ENCODE data around the gene LILRA6.

The LILRA6 gene

DNA sequence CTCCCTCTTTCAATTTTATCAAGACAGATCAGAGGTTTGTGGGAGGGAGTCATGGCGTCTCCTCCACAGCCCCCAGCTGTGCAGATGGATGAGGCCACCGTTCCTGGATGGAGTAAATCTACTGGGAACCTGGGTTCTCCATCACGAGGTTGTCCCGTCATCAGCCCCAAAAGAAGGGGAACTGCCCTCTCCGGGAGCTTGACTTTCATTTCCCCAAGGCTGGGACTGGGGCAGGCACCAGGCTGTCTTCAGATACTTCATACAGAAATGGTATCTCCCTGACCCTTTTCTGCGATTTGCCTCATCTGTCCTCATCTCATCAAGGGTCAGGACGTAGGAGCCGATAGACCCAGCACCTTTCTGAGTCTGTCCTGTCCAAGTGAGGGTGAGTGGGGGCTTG, 28.5 kb upstream of the LILRA6 start:
- Histone ChIP-seq H2AFZ (ENCODE audit: low read depth, low read length) (no peak overlapping the region), H3K27ac (ENCODE audit: low read length) (no peak overlapping the region), H3K4me3 (ENCODE audit: low read length) (peak overlapping the region; percentile 2; the same call in 1 of the 2 replicates), H4K20me1 (ENCODE audit: insufficient read depth, low read length) (no peaks in the 10 kb centered on the region), H3K27me3 (ENCODE audit: low read depth, low read length) (peaks cover 41% of the 10 kb centered on the region), H3K36me3 (replicated peaks; ENCODE audit: low read depth, low read length) (no peaks in the 10 kb centered on the region), H3K9me3 (ENCODE audit: insufficient read depth, low read length) (no peaks in the 10 kb centered on the region), H3K4me2 (ENCODE audit: low read length) (peak overlapping the region; percentile 22), H3K9ac (ENCODE audit: low read length) (no peak overlapping the region), H3K79me2 (ENCODE audit: low read length) (no peaks in the 10 kb centered on the region), H3K4me1 (ENCODE audit: low read length) (peaks cover 12% of the 10 kb centered on the region)
- TF ChIP-seq EZH2phosphoT487 (IDR thresholded peaks at IDR 0.05; ENCODE audit: low read depth), result no peak
- TF ChIP-seq, protein P1, sequence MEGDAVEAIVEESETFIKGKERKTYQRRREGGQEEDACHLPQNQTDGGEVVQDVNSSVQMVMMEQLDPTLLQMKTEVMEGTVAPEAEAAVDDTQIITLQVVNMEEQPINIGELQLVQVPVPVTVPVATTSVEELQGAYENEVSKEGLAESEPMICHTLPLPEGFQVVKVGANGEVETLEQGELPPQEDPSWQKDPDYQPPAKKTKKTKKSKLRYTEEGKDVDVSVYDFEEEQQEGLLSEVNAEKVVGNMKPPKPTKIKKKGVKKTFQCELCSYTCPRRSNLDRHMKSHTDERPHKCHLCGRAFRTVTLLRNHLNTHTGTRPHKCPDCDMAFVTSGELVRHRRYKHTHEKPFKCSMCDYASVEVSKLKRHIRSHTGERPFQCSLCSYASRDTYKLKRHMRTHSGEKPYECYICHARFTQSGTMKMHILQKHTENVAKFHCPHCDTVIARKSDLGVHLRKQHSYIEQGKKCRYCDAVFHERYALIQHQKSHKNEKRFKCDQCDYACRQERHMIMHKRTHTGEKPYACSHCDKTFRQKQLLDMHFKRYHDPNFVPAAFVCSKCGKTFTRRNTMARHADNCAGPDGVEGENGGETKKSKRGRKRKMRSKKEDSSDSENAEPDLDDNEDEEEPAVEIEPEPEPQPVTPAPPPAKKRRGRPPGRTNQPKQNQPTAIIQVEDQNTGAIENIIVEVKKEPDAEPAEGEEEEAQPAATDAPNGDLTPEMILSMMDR (IDR thresholded peaks at IDR 0.05; ENCODE audit: low read depth, low read length), result no peak

DNA sequence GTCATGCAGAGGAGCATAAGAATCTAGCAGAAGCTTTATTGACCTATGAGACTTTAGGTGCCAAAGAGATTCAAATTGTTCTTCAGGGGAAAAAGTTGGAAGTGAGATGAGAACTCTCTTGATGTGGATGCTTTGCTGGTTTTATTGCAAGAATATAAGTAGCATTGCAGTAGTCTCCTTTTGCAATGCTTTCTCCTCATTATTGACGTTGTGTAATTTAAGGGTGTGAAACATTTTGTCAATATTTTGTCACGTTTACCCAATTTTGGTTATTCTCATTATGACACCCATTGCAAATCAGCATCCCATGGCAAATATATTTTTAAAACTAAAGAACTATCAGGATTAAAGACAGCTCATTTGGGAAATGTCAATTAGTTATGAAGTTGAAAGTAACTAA, 26.3 kb upstream of the LILRA6 start:
- Histone ChIP-seq H3K4me1 (ENCODE audit: low read length) (peaks cover 12% of the 10 kb centered on the region), H3K27me3 (ENCODE audit: low read depth, low read length) (peaks cover 47% of the 10 kb centered on the region), H2AFZ (ENCODE audit: low read depth, low read length) (no peak overlapping the region), H3K9me3 (ENCODE audit: insufficient read depth, low read length) (no peaks in the 10 kb centered on the region), H3K36me3 (replicated peaks; ENCODE audit: low read depth, low read length) (no peaks in the 10 kb centered on the region), H3K4me2 (ENCODE audit: low read length) (no peak overlapping the region), H3K27ac (ENCODE audit: low read length) (no peak overlapping the region), H4K20me1 (ENCODE audit: insufficient read depth, low read length) (no peaks in the 10 kb centered on the region), H3K4me3 (ENCODE audit: low read length) (no peak overlapping the region), H3K79me2 (ENCODE audit: low read length) (no peaks in the 10 kb centered on the region), H3K9ac (ENCODE audit: low read length) (no peak overlapping the region)
- TF ChIP-seq, protein P1 (IDR thresholded peaks at IDR 0.05; ENCODE audit: low read depth, low read length), result no peak
- no peak for TF ChIP-seq EZH2phosphoT487 (IDR thresholded peaks at IDR 0.05; ENCODE audit: low read depth)

DNA sequence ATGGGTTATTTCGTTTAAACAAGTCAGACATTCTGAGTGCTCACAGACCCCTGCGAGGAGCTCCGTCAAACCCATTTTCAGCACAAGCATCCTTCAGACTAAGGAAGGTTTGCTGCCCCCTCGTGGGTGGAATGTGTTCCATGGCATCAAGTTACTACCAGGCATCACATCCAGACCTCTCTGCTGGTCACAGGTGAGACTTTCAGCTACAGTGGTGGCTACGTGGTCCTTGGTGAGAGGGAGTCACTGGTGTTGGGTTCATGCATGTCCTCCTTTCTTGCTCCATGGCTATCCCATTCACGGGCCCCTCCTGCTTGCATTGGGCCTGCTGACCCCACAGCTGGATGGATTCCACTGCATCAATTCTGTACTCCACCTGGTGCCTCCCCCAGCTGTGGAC, 23.5 kb upstream of the LILRA6 start:
- Histone ChIP-seq H3K79me2 (ENCODE audit: low read length) (no peaks in the 10 kb centered on the region), H3K4me2 (ENCODE audit: low read length) (no peak overlapping the region)

DNA sequence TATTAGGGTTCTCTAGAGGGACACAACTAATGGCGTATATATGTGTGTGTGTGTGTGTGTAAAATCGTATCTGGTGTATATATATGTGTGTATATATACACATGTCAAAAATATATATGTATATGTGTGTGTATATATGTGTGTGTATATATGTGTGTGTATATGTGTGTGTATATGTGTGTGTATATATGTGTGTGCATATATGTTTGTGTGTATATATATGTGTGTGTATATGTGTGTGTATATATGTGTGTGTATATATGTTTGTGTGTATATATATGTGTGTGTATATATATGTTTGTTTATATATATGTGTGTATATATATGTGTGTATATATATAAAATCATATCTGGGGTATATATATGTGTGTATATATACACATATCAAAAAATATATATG, 19.9 kb upstream of the LILRA6 start:
- Histone ChIP-seq H2AFZ (ENCODE audit: low read depth, low read length) (no peak overlapping the region), H3K36me3 (replicated peaks; ENCODE audit: low read depth, low read length) (no peaks in the 10 kb centered on the region), H3K9me3 (ENCODE audit: insufficient read depth, low read length) (no peaks in the 10 kb centered on the region), H3K79me2 (ENCODE audit: low read length) (no peaks in the 10 kb centered on the region), H4K20me1 (ENCODE audit: insufficient read depth, low read length) (no peaks in the 10 kb centered on the region), H3K4me1 (ENCODE audit: low read length) (no peaks in the 10 kb centered on the region), H3K27ac (ENCODE audit: low read length) (no peak overlapping the region), H3K9ac (ENCODE audit: low read length) (no peak overlapping the region), H3K4me2 (ENCODE audit: low read length) (no peak overlapping the region), H3K4me3 (ENCODE audit: low read length) (no peak overlapping the region), H3K27me3 (ENCODE audit: low read depth, low read length) (peaks cover 33% of the 10 kb centered on the region)
- TF ChIP-seq, protein P1 (IDR thresholded peaks at IDR 0.05; ENCODE audit: low read depth, low read length), result no peak
- TF ChIP-seq EZH2phosphoT487 (IDR thresholded peaks at IDR 0.05; ENCODE audit: low read depth), result no peak

More for the DNA sequence above, 23.5 kb upstream of the LILRA6 start:
- Histone ChIP-seq H3K27me3 (ENCODE audit: low read depth, low read length) (peaks cover 41% of the 10 kb centered on the region), H2AFZ (ENCODE audit: low read depth, low read length) (no peak overlapping the region), H4K20me1 (ENCODE audit: insufficient read depth, low read length) (no peaks in the 10 kb centered on the region), H3K4me3 (ENCODE audit: low read length) (no peak overlapping the region), H3K9ac (ENCODE audit: low read length) (no peak overlapping the region), H3K9me3 (ENCODE audit: insufficient read depth, low read length) (no peaks in the 10 kb centered on the region), H3K4me1 (ENCODE audit: low read length) (peaks cover 2% of the 10 kb centered on the region), H3K27ac (ENCODE audit: low read length) (no peak overlapping the region), H3K36me3 (replicated peaks; ENCODE audit: low read depth, low read length) (no peaks in the 10 kb centered on the region)
- TF ChIP-seq, protein P1 (IDR thresholded peaks at IDR 0.05; ENCODE audit: low read depth, low read length), result peak; percentile 90
- TF ChIP-seq EZH2phosphoT487 (IDR thresholded peaks at IDR 0.05; ENCODE audit: low read depth), result no peak

Measured in OCI-LY3 (cell line).